GM12878 (cell line): ENCODE data around the gene VPS26B. TPM values are rescaled to one million over a fixed set of nuclear protein-coding genes. Genes with fewer than 3 reads are reported as not detected.

ENCODE experiments used
- ATF3 ChIP-seq: IDR thresholded peaks from 2 replicates; pipeline ENCODE4 v1.6.1; 2011; ENCODE audit warnings: low read depth, mild to moderate bottlenecking, low read length, moderate library complexity, borderline replicate concordance; ENCODE audit errors: extremely low read depth
- ATF7 ChIP-seq: fragments of 450-650 bp; IDR thresholded peaks from 2 replicates; pipeline ENCODE4 v1.6.1; 2016; ENCODE audit warnings: low read depth, mild to moderate bottlenecking
- BHLHE40 ChIP-seq, 2 experiments: fragments of 450-650 bp in 1 of 2; IDR thresholded peaks; 2 replicates each; pipeline ENCODE4 v1.6.1; 2011 to 2017; ENCODE audit warnings: low read depth in 2 of 2, borderline replicate concordance in 1 of 2, improper control_type of control experiment in 1 of 2, low read length in 1 of 2, mild to moderate bottlenecking in 1 of 2
- BRCA1 ChIP-seq: IDR thresholded peaks from 2 replicates; pipeline ENCODE4 v1.6.1; 2011; ENCODE audit warnings: low read depth, low read length, improper control_type of control experiment
- CHD4 ChIP-seq: fragments of 200-600 bp; sonication (generic); IDR thresholded peaks from 2 replicates; pipeline ENCODE4 v1.6.1; 2016; ENCODE audit warnings: mild to moderate bottlenecking
- EED ChIP-seq: sonication (generic); IDR thresholded peaks from 2 replicates; pipeline ENCODE4 v1.6.1; 2016; ENCODE audit warnings: antibody characterized with exemption, low read depth
- EGR1 ChIP-seq, 2 experiments: IDR thresholded peaks; 1 replicate in 1 of 2; 2 replicates in 1 of 2; pipeline ENCODE4 v1.6.1; 2011 to 2012; ENCODE audit warnings: low read depth in 2 of 2, low read length in 2 of 2, borderline replicate concordance in 1 of 2, mild to moderate bottlenecking in 1 of 2, moderate library complexity in 1 of 2
- GATAD2B ChIP-seq: fragments of 450-650 bp; conservative IDR thresholded peaks from 2 replicates; pipeline ENCODE4 v1.6.1; 2017; ENCODE audit warnings: low read depth, mild to moderate bottlenecking, moderate library complexity
- HDAC2 ChIP-seq: fragments of 200-600 bp; sonication (generic); IDR thresholded peaks from 2 replicates; pipeline ENCODE4 v1.6.1; 2017
- IKZF1 ChIP-seq: fragments of 450-650 bp; conservative IDR thresholded peaks from 2 replicates; pipeline ENCODE4 v1.6.1; 2017; ENCODE audit warnings: antibody characterized with exemption, mild to moderate bottlenecking
- KAT2A ChIP-seq: conservative IDR thresholded peaks from 2 replicates; pipeline ENCODE4 v1.6.1; 2011; ENCODE audit warnings: low read depth, low read length; ENCODE audit not compliant: control insufficient read depth
- LARP7 ChIP-seq: fragments of 450-650 bp; IDR thresholded peaks from 2 replicates; pipeline ENCODE4 v1.6.1; 2017; ENCODE audit warnings: mild to moderate bottlenecking
- NFIC ChIP-seq: IDR thresholded peaks from 2 replicates; pipeline ENCODE4 v1.6.1; 2012; ENCODE audit warnings: low read depth, mild to moderate bottlenecking, inconsistent platforms, low read length, moderate library complexity
- NFXL1 ChIP-seq: fragments of 450-650 bp; IDR thresholded peaks from 2 replicates; pipeline ENCODE4 v1.6.1; 2017; ENCODE audit warnings: antibody characterized with exemption, mild to moderate bottlenecking, borderline replicate concordance
- NFYA ChIP-seq: IDR thresholded peaks from 2 replicates; pipeline ENCODE4 v1.6.1; 2011; ENCODE audit warnings: low read depth, mild to moderate bottlenecking, low read length, improper control_type of control experiment, borderline replicate concordance
- NKRF ChIP-seq: fragments of 450-650 bp; conservative IDR thresholded peaks from 2 replicates; pipeline ENCODE4 v1.6.1; 2017; ENCODE audit warnings: mild to moderate bottlenecking, moderate library complexity
- NR2C1 ChIP-seq: fragments of 450-650 bp; IDR thresholded peaks from 2 replicates; pipeline ENCODE4 v1.6.1; 2017; ENCODE audit warnings: antibody characterized with exemption, mild to moderate bottlenecking, moderate library complexity
- RAD51 ChIP-seq: fragments of 450-650 bp; IDR thresholded peaks from 2 replicates; pipeline ENCODE4 v1.6.1; 2016; ENCODE audit warnings: moderate library complexity, mild to moderate bottlenecking, inconsistent platforms
- RELA ChIP-seq: fragments of 450-650 bp; IDR thresholded peaks from 2 replicates; pipeline ENCODE4 v1.8.0; 2014; ENCODE audit warnings: borderline replicate concordance; ENCODE audit not compliant: partially characterized antibody
- RFX5 ChIP-seq: IDR thresholded peaks from 2 replicates; pipeline ENCODE4 v1.6.1; 2011; ENCODE audit warnings: low read depth, low read length, improper control_type of control experiment
- SMARCA5 ChIP-seq: fragments of 450-650 bp; IDR thresholded peaks from 2 replicates; pipeline ENCODE4 v1.6.1; 2017; ENCODE audit warnings: mild to moderate bottlenecking
- SREBF2 ChIP-seq: IDR thresholded peaks from 2 replicates; pipeline ENCODE4 v1.6.1; 2012; ENCODE audit warnings: mild to moderate bottlenecking, low read length
- STAT1 ChIP-seq: fragments of 450-650 bp; conservative IDR thresholded peaks from 2 replicates; pipeline ENCODE4 v1.6.1; 2014; ENCODE audit warnings: antibody characterized with exemption, mild to moderate bottlenecking
- STAT3 ChIP-seq: IDR thresholded peaks from 2 replicates; pipeline ENCODE4 v1.6.1; 2011; ENCODE audit warnings: low read depth, low read length, improper control_type of control experiment
- SUZ12 ChIP-seq: fragments of 200-600 bp; sonication (generic); IDR thresholded peaks from one replicate; pipeline ENCODE4 v1.6.1; 2018; ENCODE audit warnings: antibody characterized with exemption, mild to moderate bottlenecking; ENCODE audit not compliant: unreplicated experiment
- TAF1 ChIP-seq: IDR thresholded peaks from 2 replicates; pipeline ENCODE4 v1.6.1; 2011; ENCODE audit warnings: mild to moderate bottlenecking, low read depth, low read length, borderline replicate concordance
- TCF7 ChIP-seq: IDR thresholded peaks from 2 replicates; pipeline ENCODE4 v1.6.1; 2014; ENCODE audit warnings: antibody characterized with exemption, borderline replicate concordance
- YY1 ChIP-seq: IDR thresholded peaks from 2 replicates; pipeline ENCODE4 v1.6.1; 2011; ENCODE audit warnings: low read depth, mild to moderate bottlenecking, low read length
- ZNF207 ChIP-seq: fragments of 450-650 bp; IDR thresholded peaks from 2 replicates; pipeline ENCODE4 v1.6.1; 2014; ENCODE audit warnings: antibody characterized with exemption, mild to moderate bottlenecking, borderline replicate concordance
- ZNF274 ChIP-seq: IDR thresholded peaks from one replicate; pipeline ENCODE4 v1.8.0; 2011; ENCODE audit not compliant: insufficient read length, insufficient read depth
- ZZZ3 ChIP-seq: IDR thresholded peaks from 2 replicates; pipeline ENCODE4 v1.6.1; 2011; ENCODE audit warnings: low read depth; ENCODE audit not compliant: control insufficient read depth, insufficient read length
- polyA plus RNA-seq, 11 experiments: library from polyadenylated mRNA; depleted of rRNA in 4 of 11; unstranded in 6 of 11; stranded (reverse) in 5 of 11; fragments of >200 nt; fragmentation: Nextera tagmentation in 4 of 11; fragmentation: Illumina TruSeq in 1 of 11; extraction: Ambion mirVana in 4 of 11; extraction: Trizol in 1 of 11; gene quantifications; 1 replicate in 1 of 11; 2 replicates in 10 of 11; pipeline versions ENCODE4 v1.2.1 to v1.2.3, GENCODE V29; 2011 to 2016; ENCODE audit warnings: inconsistent platforms in 2 of 11, missing spikeins in 2 of 11, low read depth in 1 of 11
- total RNA-seq, 4 experiments: library from RNA; depleted of rRNA in 3 of 4; stranded (reverse); fragments of >200 nt in 3 of 4; fragmentation: Illumina TruSeq in 1 of 4; extraction: Trizol in 1 of 4; gene quantifications; 2 replicates each; pipeline versions ENCODE4 v1.2.1 to v1.2.3, GENCODE V29; 2013 to 2021

The VPS26B gene
- total and polyA plus RNA-seq, 10 of the 15 experiments (the other 5 are each of a cell fraction or from before 2014, with no cell fraction given): 1.6 to 26.9 (median 13.3) TPM

DNA sequence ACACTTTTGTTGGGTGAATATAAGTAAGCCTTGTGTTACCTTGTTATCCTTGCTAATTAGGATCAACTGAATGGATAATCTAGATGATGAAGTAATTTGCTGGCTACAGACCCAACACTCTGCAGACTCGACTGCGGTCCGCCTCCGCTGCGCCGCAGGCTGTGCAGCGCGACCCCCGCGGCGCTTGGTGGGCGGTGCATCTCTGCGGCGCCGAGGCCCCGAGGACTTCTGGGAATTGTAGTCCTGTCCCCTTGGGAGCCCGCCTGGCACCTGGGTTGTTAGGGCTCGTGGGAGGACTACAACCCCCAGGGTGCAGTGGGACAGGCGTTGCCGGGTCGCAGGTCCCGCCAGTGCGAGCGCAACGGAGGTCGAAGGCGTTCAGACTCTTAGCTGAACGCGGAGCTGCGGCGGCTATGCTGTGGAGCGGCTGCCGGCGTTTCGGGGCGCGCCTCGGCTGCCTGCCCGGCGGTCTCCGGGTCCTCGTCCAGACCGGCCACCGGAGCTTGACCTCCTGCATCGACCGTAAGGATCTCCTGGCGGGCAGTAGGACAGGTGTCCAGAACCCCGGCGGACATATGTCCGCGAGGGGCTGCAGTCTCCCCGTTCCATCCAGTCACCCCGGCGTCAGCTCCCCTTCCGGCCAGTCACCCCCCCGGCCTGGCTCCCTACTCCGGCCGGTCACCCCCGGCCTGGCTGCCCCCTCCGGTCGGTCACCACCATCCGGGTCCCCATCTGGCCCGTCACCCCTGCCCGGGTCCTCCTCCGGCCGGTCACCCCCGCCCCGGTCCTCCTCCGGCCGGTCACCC is 28.9 kb downstream of the VPS26B start, which contains the start of the genes ACAD8 and THYN1 (continued):
- TF ChIP-seq YY1 (peak; percentile 28; the same call in 1 of the 2 replicates), ATF7 (peak; percentile 25; the same call in 1 of the 2 replicates), SMARCA5 (no peak), ZNF207 (no peak; the same call in 1 of the 2 replicates), EED (no peak), BRCA1 (no peak), SUZ12 (no peak), NFYA (no peak), LARP7 (peak; percentile 47; the same call in 1 of the 2 replicates), SREBF2 (no peak), KAT2A (no peak), ATF3 (no peak), TAF1 (peak; percentile 78; the same call in 1 of the 2 replicates), ZZZ3 (no peak), RELA (peak; percentile 90), STAT1 (no peak), IKZF1 (peak; percentile 99), RAD51 (no peak), NR2C1 (peak; percentile 98), STAT3 (no peak), NFIC (no peak), GATAD2B (0 out of 2 replicates have a peak, but pooled peaks have one; percentile 36), NFXL1 (no peak), HDAC2 (no peak), NKRF (peak; percentile 42), CHD4 (no peak), TCF7 (no peak), EGR1 (IDR thresholded peaks at IDR 0.05; ENCODE audit: borderline replicate concordance in 1 of 2, low read depth in 2 of 2, low read length in 2 of 2) (peak; percentile 45 to 86), RFX5 (no peak), BHLHE40 (IDR thresholded peaks at IDR 0.05; ENCODE audit: borderline replicate concordance in 1 of 2, low read depth in 2 of 2, low read length in 1 of 2) (peak; percentile 16 to 58; a peak in 2 of 4 replicates), ZNF274 (no peak)
